HEK293T (cell line): ENCODE measurements around the gene EFCAB3.
"Not testable (repeated sequence)": the region's sequence is repeated elsewhere in the genome, so short reads cannot be mapped to it uniquely, and the experiment has no call there.

Source experiments
- BHLHE40 ChIP-seq: fragments of 450-650 bp; IDR thresholded peaks from 2 replicates; pipeline ENCODE4 v1.6.1; 2016; ENCODE audit warnings: mild to moderate bottlenecking, moderate library complexity, borderline replicate concordance
- FOXM1 ChIP-seq: fragments of 450-650 bp; IDR thresholded peaks from 2 replicates; pipeline ENCODE4 v1.6.1; 2017; ENCODE audit warnings: mild to moderate bottlenecking, borderline replicate concordance
- HDGF ChIP-seq: fragments of 450-650 bp; IDR thresholded peaks from 2 replicates; pipeline ENCODE4 v1.6.1; 2017; ENCODE audit warnings: antibody characterized with exemption, borderline replicate concordance
- LEF1 ChIP-seq: fragments of 450-650 bp; IDR thresholded peaks from 2 replicates; pipeline ENCODE4 v1.6.1; 2017; ENCODE audit warnings: mild to moderate bottlenecking, borderline replicate concordance
- PKNOX1 ChIP-seq: fragments of 450-650 bp; IDR thresholded peaks from 2 replicates; pipeline ENCODE4 v1.6.1; 2016
- SUZ12 ChIP-seq: fragments of 450-650 bp; IDR thresholded peaks from 2 replicates; pipeline ENCODE4 v1.6.1; 2016; ENCODE audit warnings: mild to moderate bottlenecking
- TARDBP ChIP-seq: fragments of 450-650 bp; IDR thresholded peaks from 2 replicates; pipeline ENCODE4 v1.6.1; 2016
- ZNF384 ChIP-seq: fragments of 450-650 bp; IDR thresholded peaks from 2 replicates; pipeline ENCODE4 v1.6.1; 2016

- TF ChIP-seq BHLHE40, FOXM1, ZNF384, TARDBP, HDGF, LEF1, SUZ12, PKNOX1: not testable (repeated sequence)
Measured at GRCh38 chr17:62454111-62454510, 73.8 kb downstream of the EFCAB3 start.
